DOHH2 (cell line): Measurements from ENCODE around the gene TRIM75.

ENCODE experiments used
- H3F3A ChIP-seq: fragments of 200-600 bp; sonication (generic), shearing (Covaris generic); 2 replicates; pipeline ENCODE4 v1.6.0; 2016; ENCODE audit warnings: antibody characterized with exemption, mild to moderate bottlenecking; ENCODE audit not compliant: control insufficient read depth, insufficient read depth
- H3K27ac ChIP-seq: fragments of 200-600 bp; sonication (generic); 2 replicates; pipeline ENCODE4 v1.5.1; 2014; ENCODE audit warnings: low read depth, mild to moderate bottlenecking, low read length, moderate library complexity
- H3K27me3 ChIP-seq: fragments of 200-600 bp; sonication (generic); 2 replicates; pipeline ENCODE4 v1.6.1; 2014; ENCODE audit warnings: mild to moderate bottlenecking, low read length, mixed read lengths; ENCODE audit not compliant: control insufficient read depth
- H3K36me3 ChIP-seq: fragments of 200-600 bp; sonication (generic); 2 replicates; pipeline ENCODE4 v1.6.1; 2014; ENCODE audit warnings: mild to moderate bottlenecking, low read length, moderate library complexity, mixed read lengths; ENCODE audit not compliant: control insufficient read depth
- H3K4me1 ChIP-seq: fragments of 200-600 bp; sonication (generic); 2 replicates; pipeline ENCODE4 v1.6.1; 2014; ENCODE audit warnings: mild to moderate bottlenecking, low read length, mixed read lengths; ENCODE audit not compliant: control insufficient read depth
- H3K4me2 ChIP-seq: fragments of 200-600 bp; sonication (generic); 2 replicates; pipeline ENCODE4 v1.6.0; 2014; ENCODE audit warnings: mild to moderate bottlenecking, low read length, moderate library complexity
- H3K4me3 ChIP-seq: fragments of 200-600 bp; sonication (generic); 2 replicates; pipeline ENCODE4 v1.5.1; 2014; ENCODE audit warnings: mild to moderate bottlenecking, low read length, mixed read lengths
- H3K79me2 ChIP-seq: fragments of 200-600 bp; sonication (generic); 2 replicates; pipeline ENCODE4 v1.6.1; 2014; ENCODE audit warnings: mild to moderate bottlenecking, low read length, mixed read lengths; ENCODE audit not compliant: control insufficient read depth
- H3K9me2 ChIP-seq: fragments of 200-600 bp; sonication (generic); replicated peaks from 2 replicates; pipeline ENCODE4 v1.6.1; 2014; ENCODE audit warnings: mild to moderate bottlenecking, low read length, mixed read lengths; ENCODE audit not compliant: control insufficient read depth
- H3K9me3 ChIP-seq: fragments of 200-600 bp; sonication (generic); 2 replicates; pipeline ENCODE4 v1.6.1; 2014; ENCODE audit warnings: antibody characterized with exemption, low read length, mixed read lengths; ENCODE audit not compliant: control insufficient read depth, insufficient read depth
- H4K20me1 ChIP-seq: fragments of 200-600 bp; sonication (generic); 2 replicates; pipeline ENCODE4 v1.6.0; 2014; ENCODE audit warnings: low read depth, mild to moderate bottlenecking, antibody characterized with exemption, low read length, moderate library complexity; ENCODE audit not compliant: control insufficient read depth, insufficient read depth
- EZH2phosphoT487 ChIP-seq: fragments of 200-600 bp; sonication (generic); IDR thresholded peaks from 2 replicates; pipeline ENCODE4 v1.6.1; 2017; ENCODE audit warnings: borderline replicate concordance, mild to moderate bottlenecking, antibody characterized with exemption, low read length, moderate library complexity, mixed read lengths
- TF ChIP-seq, protein P1 (sequence below): fragments of 200-600 bp; sonication (generic); IDR thresholded peaks from one replicate; pipeline ENCODE4 v1.5.1; 2014; ENCODE audit warnings: antibody characterized with exemption, mild to moderate bottlenecking, low read depth, low read length; ENCODE audit not compliant: poor library complexity, severe bottlenecking

TRIM75 gene

DNA sequence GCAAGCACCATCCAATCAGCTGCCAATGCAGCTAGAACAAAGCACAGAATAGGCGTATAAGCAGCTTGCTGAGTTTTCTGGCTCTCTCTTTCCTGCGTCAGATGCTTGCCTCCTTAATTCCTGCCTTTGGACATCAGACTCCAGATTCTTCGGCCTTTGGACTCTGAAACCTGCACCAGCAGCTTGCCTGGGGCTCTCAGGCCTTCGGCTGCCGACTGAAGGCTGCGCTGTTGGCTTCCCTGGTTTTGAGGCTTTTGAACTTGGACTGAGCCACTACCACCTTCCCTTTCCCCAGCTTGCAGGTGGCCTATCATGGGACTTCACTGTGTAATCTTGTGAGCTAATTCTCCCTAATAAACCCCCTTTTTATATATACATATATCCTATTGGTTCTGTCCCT is 52.9 kb downstream of the TRIM75 start:
- H3K9me3 ChIP-seq, result no peaks in the 10 kb centered on the region
- H3K79me2 ChIP-seq, result peaks cover 27% of the 10 kb centered on the region
- no peaks in the 10 kb centered on the region for H4K20me1 ChIP-seq
- H3K36me3 ChIP-seq, result peaks cover 18% of the 10 kb centered on the region
- H3K27me3 ChIP-seq, result no peaks in the 10 kb centered on the region
- H3K4me1 ChIP-seq, result peaks cover 5% of the 10 kb centered on the region
- H3K4me2 ChIP-seq, result no peak overlapping the region
- no peak overlapping the region for H3K4me3 ChIP-seq
- H3F3A ChIP-seq, result no peaks in the 10 kb centered on the region
- no peaks in the 10 kb centered on the region for H3K9me2 ChIP-seq
- TF ChIP-seq, protein P1, sequence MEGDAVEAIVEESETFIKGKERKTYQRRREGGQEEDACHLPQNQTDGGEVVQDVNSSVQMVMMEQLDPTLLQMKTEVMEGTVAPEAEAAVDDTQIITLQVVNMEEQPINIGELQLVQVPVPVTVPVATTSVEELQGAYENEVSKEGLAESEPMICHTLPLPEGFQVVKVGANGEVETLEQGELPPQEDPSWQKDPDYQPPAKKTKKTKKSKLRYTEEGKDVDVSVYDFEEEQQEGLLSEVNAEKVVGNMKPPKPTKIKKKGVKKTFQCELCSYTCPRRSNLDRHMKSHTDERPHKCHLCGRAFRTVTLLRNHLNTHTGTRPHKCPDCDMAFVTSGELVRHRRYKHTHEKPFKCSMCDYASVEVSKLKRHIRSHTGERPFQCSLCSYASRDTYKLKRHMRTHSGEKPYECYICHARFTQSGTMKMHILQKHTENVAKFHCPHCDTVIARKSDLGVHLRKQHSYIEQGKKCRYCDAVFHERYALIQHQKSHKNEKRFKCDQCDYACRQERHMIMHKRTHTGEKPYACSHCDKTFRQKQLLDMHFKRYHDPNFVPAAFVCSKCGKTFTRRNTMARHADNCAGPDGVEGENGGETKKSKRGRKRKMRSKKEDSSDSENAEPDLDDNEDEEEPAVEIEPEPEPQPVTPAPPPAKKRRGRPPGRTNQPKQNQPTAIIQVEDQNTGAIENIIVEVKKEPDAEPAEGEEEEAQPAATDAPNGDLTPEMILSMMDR, result no peak
- TF ChIP-seq EZH2phosphoT487, result no peak
- H3K27ac ChIP-seq, result no peak overlapping the region
